Adrenal gland (tissue), 5 donors: ENCODE results near the gene RXFP3.

ENCODE experiments used
- POLR2A ChIP-seq, 2 donors: fragments of 450-650 bp; IDR thresholded peaks; one replicate each; pipeline ENCODE4 v1.6.1; 2017; ENCODE audit warnings: antibody characterized with exemption in 2 of 2, mild to moderate bottlenecking in 2 of 2, moderate library complexity in 1 of 2
- TF ChIP-seq, protein P1 (sequence below), 6 experiments: fragments of 450-650 bp in 4 of 6; fragments of 200-600 bp in 2 of 6; sonication (generic) in 1 of 6; IDR thresholded peaks; 1 replicate in 5 of 6; 2 replicates in 1 of 6; pipeline versions ENCODE4 v1.5.1 to v1.8.0; 2016 to 2021; ENCODE audit warnings: antibody characterized with exemption in 6 of 6, mild to moderate bottlenecking in 2 of 6, moderate library complexity in 1 of 6
- donor health status: DM: no; HTN: no; CAD: no.

DNA sequence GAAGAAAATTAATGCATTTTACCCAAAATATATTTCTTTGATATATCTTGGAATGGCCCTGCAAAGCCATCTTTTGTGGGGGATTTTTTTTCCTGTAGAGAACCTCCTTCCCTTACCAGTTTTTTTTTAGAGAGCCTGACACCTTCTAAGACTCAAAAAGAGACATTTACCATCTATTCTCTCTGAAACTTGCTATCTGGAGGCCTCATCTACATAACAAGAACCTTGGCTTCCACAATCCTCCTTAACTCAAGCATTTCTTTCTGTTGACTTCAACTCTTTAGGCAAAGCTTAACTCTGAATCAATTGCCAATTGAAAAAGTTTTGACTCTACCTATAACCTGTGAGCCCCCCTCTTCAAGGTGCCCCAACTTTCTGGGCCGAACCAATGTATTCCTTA, 42.1 kb downstream of the RXFP3 start:
- TF ChIP-seq, protein P1, sequence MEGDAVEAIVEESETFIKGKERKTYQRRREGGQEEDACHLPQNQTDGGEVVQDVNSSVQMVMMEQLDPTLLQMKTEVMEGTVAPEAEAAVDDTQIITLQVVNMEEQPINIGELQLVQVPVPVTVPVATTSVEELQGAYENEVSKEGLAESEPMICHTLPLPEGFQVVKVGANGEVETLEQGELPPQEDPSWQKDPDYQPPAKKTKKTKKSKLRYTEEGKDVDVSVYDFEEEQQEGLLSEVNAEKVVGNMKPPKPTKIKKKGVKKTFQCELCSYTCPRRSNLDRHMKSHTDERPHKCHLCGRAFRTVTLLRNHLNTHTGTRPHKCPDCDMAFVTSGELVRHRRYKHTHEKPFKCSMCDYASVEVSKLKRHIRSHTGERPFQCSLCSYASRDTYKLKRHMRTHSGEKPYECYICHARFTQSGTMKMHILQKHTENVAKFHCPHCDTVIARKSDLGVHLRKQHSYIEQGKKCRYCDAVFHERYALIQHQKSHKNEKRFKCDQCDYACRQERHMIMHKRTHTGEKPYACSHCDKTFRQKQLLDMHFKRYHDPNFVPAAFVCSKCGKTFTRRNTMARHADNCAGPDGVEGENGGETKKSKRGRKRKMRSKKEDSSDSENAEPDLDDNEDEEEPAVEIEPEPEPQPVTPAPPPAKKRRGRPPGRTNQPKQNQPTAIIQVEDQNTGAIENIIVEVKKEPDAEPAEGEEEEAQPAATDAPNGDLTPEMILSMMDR (IDR thresholded peaks at IDR 0.05) = no peak
- no peak for TF ChIP-seq POLR2A (IDR thresholded peaks at IDR 0.05)
